ENCODE measurements around the gene NTN1. TPM values are rescaled to one million over a fixed set of nuclear protein-coding genes. Genes with fewer than 3 reads are reported as not detected.

NTN1 gene
- total and polyA plus RNA-seq, 2 donors from 2014 or later: 1.8 TPM

GRCh38 chr17:9242983-9243382, 221.7 kb downstream of the NTN1 start:
- FAIRE-seq (no peak), DNase-seq (peak in 4 of 5 donors; percentile 30 to 62 (median 44))
- TF ChIP-seq CTCF (IDR thresholded peaks at IDR 0.05; ENCODE audit: borderline replicate concordance, extremely low read depth, insufficient read depth): no peak
- Histone ChIP-seq H3K4me3 (ENCODE audit: low read length in 3 of 3) (no peak overlapping the region), H3K36me3 (ENCODE audit: control insufficient read depth in 2 of 3, insufficient read depth in 3 of 3, low read length in 3 of 3) (no peaks in the 10 kb centered on the region), H3K9ac (ENCODE audit: low read length in 3 of 3) (no peak overlapping the region), H3K27me3 (ENCODE audit: control insufficient read depth, insufficient read depth, low read length) (no peaks in the 10 kb centered on the region), H3K4me1 (ENCODE audit: control insufficient read depth in 2 of 3, insufficient read depth in 2 of 3, low read depth in 1 of 3, low read length in 3 of 3) (peaks cover 0 to 7% (median 5%) of the 10 kb centered on the region in 3 donors), H3K27ac (ENCODE audit: low read depth in 2 of 2, low read length in 2 of 2) (no peak overlapping the region), H3K9me3 (ENCODE audit: control insufficient read depth in 2 of 3, insufficient read depth in 1 of 3, low read length in 3 of 3) (no peaks in the 10 kb centered on the region)
- intact Hi-C loops (cut with DNase I): no loop called here

DNA sequence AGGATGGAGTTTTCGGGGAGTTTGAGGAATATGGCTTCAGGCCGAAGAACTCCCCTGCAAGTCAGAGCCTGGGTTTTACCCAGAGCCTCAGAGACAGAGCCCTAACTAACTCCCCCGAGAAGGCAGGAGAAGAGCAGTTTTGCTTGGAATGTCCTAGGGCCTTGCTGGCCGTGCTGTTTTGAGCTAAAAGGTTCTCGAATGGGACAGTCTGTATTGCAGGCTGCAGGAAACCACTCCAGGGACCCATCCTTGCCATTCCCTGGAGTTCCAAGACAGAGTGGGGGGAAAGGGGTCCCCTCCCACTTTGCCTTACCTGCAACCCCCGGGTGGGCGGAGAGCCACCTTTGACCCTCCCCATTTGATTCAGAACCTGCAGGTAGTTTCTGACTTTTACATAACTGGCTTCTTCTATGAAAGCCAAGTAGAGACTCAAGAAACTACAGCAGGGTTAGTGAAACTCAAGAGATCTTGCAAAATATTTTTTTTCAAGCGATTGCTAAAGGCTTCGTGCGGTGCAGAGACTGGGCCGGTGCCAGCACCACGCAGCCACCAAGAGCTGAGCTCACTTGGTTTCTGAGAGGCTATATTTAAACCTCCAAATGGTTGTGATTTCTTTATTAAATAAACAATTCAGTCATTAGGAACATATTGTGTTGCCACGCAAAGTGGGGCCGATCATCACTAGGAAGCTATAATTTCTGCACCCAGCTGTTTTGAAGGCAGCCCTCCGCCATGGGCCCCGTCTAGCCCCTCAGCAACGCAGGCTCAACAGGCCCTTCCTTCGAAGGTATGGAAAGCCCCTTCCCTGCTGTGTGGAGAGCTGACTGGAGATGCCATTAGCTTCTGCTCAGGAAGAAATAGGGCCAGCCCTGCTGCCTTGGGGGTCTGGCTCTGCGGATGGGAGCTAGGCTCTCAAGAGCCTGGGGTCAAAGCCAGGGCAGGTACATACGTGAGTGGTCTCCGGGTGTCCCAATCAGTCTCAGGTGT, 223.0 kb downstream of the NTN1 start:
- no peak for FAIRE-seq
- H3K9ac ChIP-seq (ENCODE audit: low read length in 3 of 3): no peak overlapping the region

DNA sequence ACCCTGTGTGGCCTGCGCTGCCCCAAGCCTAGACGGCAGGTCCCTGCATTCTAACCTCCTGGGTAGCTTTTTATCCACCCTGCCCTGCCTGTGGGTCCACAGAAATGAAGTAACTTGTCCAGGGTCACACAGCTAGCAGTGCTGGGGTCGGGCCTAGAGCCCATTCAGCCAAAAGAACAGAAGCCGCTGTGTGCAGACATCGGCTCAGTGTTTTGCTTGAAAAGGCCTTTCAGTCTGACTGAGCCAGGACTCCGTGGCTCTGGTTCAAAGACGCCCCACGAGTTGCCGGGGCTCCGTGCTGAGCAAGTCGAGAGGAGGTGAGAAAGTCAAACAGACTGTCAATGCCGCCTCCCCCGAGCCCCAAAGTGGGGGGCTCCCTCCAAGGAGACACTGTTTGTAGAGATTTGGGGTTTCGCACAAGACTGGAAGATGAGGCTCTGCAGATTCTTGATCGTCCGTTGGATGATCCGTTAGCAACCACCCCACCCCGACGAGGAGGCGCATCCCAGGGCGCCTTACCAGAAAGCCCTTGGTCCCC, 226.2 kb downstream of the NTN1 start:
- no peaks in the 10 kb centered on the region for H3K9me3 ChIP-seq (ENCODE audit: control insufficient read depth in 2 of 3, insufficient read depth in 1 of 3, low read length in 3 of 3)
- no peaks in the 10 kb centered on the region for H3K4me1 ChIP-seq (ENCODE audit: control insufficient read depth in 2 of 3, insufficient read depth in 2 of 3, low read depth in 1 of 3, low read length in 3 of 3)
- FAIRE-seq (no peak), DNase-seq (no peak)
- intact Hi-C loops (cut with DNase I): no loop called here
- TF ChIP-seq CTCF (IDR thresholded peaks at IDR 0.05; ENCODE audit: borderline replicate concordance, extremely low read depth, insufficient read depth): no peak
- H3K27me3 ChIP-seq (ENCODE audit: control insufficient read depth, insufficient read depth, low read length): no peaks in the 10 kb centered on the region
- no peak overlapping the region for H3K4me3 ChIP-seq (ENCODE audit: low read length in 3 of 3)
- H3K36me3 ChIP-seq (ENCODE audit: control insufficient read depth in 2 of 3, insufficient read depth in 3 of 3, low read length in 3 of 3): no peaks in the 10 kb centered on the region
- H3K9ac ChIP-seq (ENCODE audit: low read length in 3 of 3): no peak overlapping the region
- no peak overlapping the region for H3K27ac ChIP-seq (ENCODE audit: low read depth in 2 of 2, low read length in 2 of 2)

More for the DNA sequence above, 223.0 kb downstream of the NTN1 start:
- H3K36me3 ChIP-seq (ENCODE audit: control insufficient read depth in 2 of 3, insufficient read depth in 3 of 3, low read length in 3 of 3): no peaks in the 10 kb centered on the region
- H3K4me3 ChIP-seq (ENCODE audit: low read length in 3 of 3): no peak overlapping the region
- no peaks in the 10 kb centered on the region for H3K9me3 ChIP-seq (ENCODE audit: control insufficient read depth in 2 of 3, insufficient read depth in 1 of 3, low read length in 3 of 3)
- no peaks in the 10 kb centered on the region for H3K27me3 ChIP-seq (ENCODE audit: control insufficient read depth, insufficient read depth, low read length)
- no peak for TF ChIP-seq CTCF (IDR thresholded peaks at IDR 0.05; ENCODE audit: borderline replicate concordance, extremely low read depth, insufficient read depth)
- H3K27ac ChIP-seq (ENCODE audit: low read depth in 2 of 2, low read length in 2 of 2): no peak overlapping the region
- intact Hi-C loops (cut with DNase I): no loop called here
- H3K4me1 ChIP-seq (ENCODE audit: control insufficient read depth in 2 of 3, insufficient read depth in 2 of 3, low read depth in 1 of 3, low read length in 3 of 3): peaks cover 0 to 5% (median 2%) of the 10 kb centered on the region in 3 donors
- DNase-seq: no peak
